Measurements from ENCODE around the gene ATG14. TPM values are rescaled to one million over a fixed set of nuclear protein-coding genes. Genes with fewer than 3 reads are reported as not detected.

Gene ATG14
- total and polyA plus RNA-seq, 2 of the 13 experiments (the other 11 are each of a cell fraction or from before 2014, with no cell fraction given) = 7.2 to 9.1 TPM

- intact Hi-C loops (cut with micrococcal nuclease; ENCODE audit: unreplicated experiment) = no loop called here
- POLR2A ChIA-PET = no interaction called here
- no peak for ATAC-seq
Observed at GRCh38 chr14:55347748-55348147, 63.9 kb downstream of the ATG14 start.

GRCh38 chr14:55347040-55347439, 64.6 kb downstream of the ATG14 start:
- WGBS (ENCODE audit: low lambda C conversion rate) = 96% methylated on average over 1 of the region's 1 CpG
- no peak overlapping the region for H3K9ac ChIP-seq (ENCODE audit: insufficient read depth, low read depth, low read length)
- ATAC-seq (no peak), FAIRE-seq (no peak), DNase-seq (ENCODE audit: low spot score) (no peak)
- H3K9me3 ChIP-seq (ENCODE audit: low read length) = no peaks in the 10 kb centered on the region
- no TSS peak for BruUV-seq (replicated peaks)
- peaks cover 5% of the 10 kb centered on the region; the same call in 1 of the 2 replicates for H4K20me1 ChIP-seq (ENCODE audit: insufficient read depth, low read length)
- no peak overlapping the region for H3K4me2 ChIP-seq (ENCODE audit: low read depth, low read length)
- H3K36me3 ChIP-seq (replicated peaks in 1 of 2; ENCODE audit: control insufficient read depth in 1 of 2, insufficient read depth in 2 of 2, low read length in 2 of 2) = peaks cover 12 to 20% of the 10 kb centered on the region in 2 experiments
- in situ Hi-C loops (cut with HindIII; ENCODE audit: extremely low pct_ligation_motif_present, low pct_unique_long_range_greater_than_20kb) (no loop called here), intact Hi-C loops (cut with micrococcal nuclease; ENCODE audit: unreplicated experiment) (no loop called here)
- H3K27me3 ChIP-seq (ENCODE audit: control insufficient read depth in 1 of 2, insufficient read depth in 2 of 2, low read length in 2 of 2) = no peaks in the 10 kb centered on the region
- no peak overlapping the region for H2AFZ ChIP-seq (ENCODE audit: low read length)
- no peak overlapping the region for H3K27ac ChIP-seq (ENCODE audit: extremely low read length, insufficient read depth, low read length)
- ChIA-PET CTCF (ENCODE audit: low intra/inter-chr PET ratio, low total read pairs) (no interaction called here), POLR2A (no interaction called here)
- H3K4me3 ChIP-seq (replicated peaks in 1 of 3; ENCODE audit: insufficient read depth in 1 of 3, low read depth in 2 of 3, low read length in 3 of 3) = no peak overlapping the region
- no peaks in the 10 kb centered on the region for H3K4me1 ChIP-seq (ENCODE audit: insufficient read depth, low read length)
- peaks cover 27% of the 10 kb centered on the region for H3K79me2 ChIP-seq (ENCODE audit: insufficient read depth, low read length)
- TF ChIP-seq CERS6 (CRISPR knock-in tag; IDR thresholded peaks at IDR 0.05) (no peak), ETS1 (CRISPR knock-in tag; IDR thresholded peaks at IDR 0.05) (no peak), ZNF33B (CRISPR knock-in tag; IDR thresholded peaks at IDR 0.05) (no peak), MAZ (IDR thresholded peaks at IDR 0.05; ENCODE audit: borderline replicate concordance, low read depth, low read length) (no peak), MAZ (CRISPR knock-in tag; IDR thresholded peaks at IDR 0.05; ENCODE audit: low read depth) (no peak), ATF1 (CRISPR knock-in tag; IDR thresholded peaks at IDR 0.05) (no peak), MTERF4 (CRISPR knock-in tag; IDR thresholded peaks at IDR 0.05) (no peak), ELF1 (CRISPR knock-in tag; IDR thresholded peaks at IDR 0.05) (no peak)

More at GRCh38 chr14:55347748-55348147, 63.9 kb downstream of the ATG14 start:
- Histone ChIP-seq H3K27ac (ENCODE audit: extremely low read length, insufficient read depth, low read length) (no peak overlapping the region), H3K9me3 (ENCODE audit: low read length) (no peaks in the 10 kb centered on the region), H3K4me2 (ENCODE audit: low read depth, low read length) (no peak overlapping the region), H3K4me1 (ENCODE audit: insufficient read depth, low read length) (no peaks in the 10 kb centered on the region), H4K20me1 (ENCODE audit: insufficient read depth, low read length) (peaks cover 10% of the 10 kb centered on the region; the same call in 1 of the 2 replicates), H3K4me3 (replicated peaks in 1 of 3; ENCODE audit: insufficient read depth in 1 of 3, low read depth in 2 of 3, low read length in 3 of 3) (no peak overlapping the region), H2AFZ (ENCODE audit: low read length) (no peak overlapping the region), H3K36me3 (replicated peaks in 1 of 2; ENCODE audit: control insufficient read depth in 1 of 2, insufficient read depth in 2 of 2, low read length in 2 of 2) (peaks cover 12 to 27% of the 10 kb centered on the region in 2 experiments), H3K27me3 (ENCODE audit: control insufficient read depth in 1 of 2, insufficient read depth in 2 of 2, low read length in 2 of 2) (no peaks in the 10 kb centered on the region), H3K79me2 (ENCODE audit: insufficient read depth, low read length) (peaks cover 26% of the 10 kb centered on the region), H3K9ac (ENCODE audit: insufficient read depth, low read depth, low read length) (no peak overlapping the region)
- TF ChIP-seq ZBTB2 (CRISPR knock-in tag; IDR thresholded peaks at IDR 0.05; ENCODE audit: low read depth) (no peak), CEBPB (IDR thresholded peaks at IDR 0.05; ENCODE audit: borderline replicate concordance, low read depth, low read length) (peak; percentile 46), SOX6 (IDR thresholded peaks at IDR 0.05) (no peak), SOX6 (CRISPR knock-in tag; IDR thresholded peaks at IDR 0.05) (no peak)
- WGBS (ENCODE audit: low lambda C conversion rate) = 97% methylated on average over 3 of the region's 3 CpGs
- in situ Hi-C loops (cut with HindIII; ENCODE audit: extremely low pct_ligation_motif_present, low pct_unique_long_range_greater_than_20kb) = no loop called here
- no peak for FAIRE-seq
- no TSS peak for BruUV-seq (replicated peaks)
- DNase-seq (ENCODE audit: low spot score) = no peak
- CTCF ChIA-PET (ENCODE audit: low intra/inter-chr PET ratio, low total read pairs) = no interaction called here

Data from HepG2 (cell line).